GM19023 (cell line): ENCODE data around the gene CDCP2.
"Not testable (repeated sequence)": the region's sequence is repeated elsewhere in the genome, so short reads cannot be mapped to it uniquely, and the experiment has no call there.

Experiments
- ATAC-seq: cut with Tn5 transposase; IDR thresholded peaks from one replicate; pipeline ENCODE4 v1.9.1; 2021; ENCODE audit warnings: mild to moderate bottlenecking, moderate library complexity; ENCODE audit not compliant: unreplicated experiment

CDCP2 gene

GRCh38 chr1:54118704-54119103 is 34.1 kb downstream of the CDCP2 start:
- ATAC-seq = no peak

- no peak for ATAC-seq
Measured at GRCh38 chr1:54117815-54118563, 34.8 kb downstream of the CDCP2 start.

GRCh38 chr1:54115520-54115919 is 37.3 kb downstream of the CDCP2 start:
- no peak for ATAC-seq

- ATAC-seq = no peak
Measured at GRCh38 chr1:54114955-54115354, 37.8 kb downstream of the CDCP2 start.

GRCh38 chr1:54114001-54114400 is 38.8 kb downstream of the CDCP2 start:
- no peak for ATAC-seq

GRCh38 chr1:54112705-54113368 is 40.0 kb downstream of the CDCP2 start:
- ATAC-seq = no peak

- ATAC-seq = no peak
Measured at GRCh38 chr1:54112027-54112426, 40.8 kb downstream of the CDCP2 start.

- ATAC-seq = no peak
Measured at GRCh38 chr1:54111624-54112023, 41.2 kb downstream of the CDCP2 start.

- no peak for ATAC-seq
Measured at GRCh38 chr1:54110996-54111395, 41.8 kb downstream of the CDCP2 start.

- ATAC-seq = no peak
Measured at GRCh38 chr1:54109129-54110090, 43.4 kb downstream of the CDCP2 start.

GRCh38 chr1:54108156-54108555 is 44.6 kb downstream of the CDCP2 start:
- ATAC-seq = no peak

GRCh38 chr1:54107131-54107530 is 45.7 kb downstream of the CDCP2 start:
- no peak for ATAC-seq

- ATAC-seq = no peak
Measured at GRCh38 chr1:54105736-54106269, 47.0 kb downstream of the CDCP2 start.

- no peak for ATAC-seq
Measured at GRCh38 chr1:54105080-54105479, 47.7 kb downstream of the CDCP2 start.

GRCh38 chr1:54104613-54105012 is 48.2 kb downstream of the CDCP2 start:
- ATAC-seq = not testable (repeated sequence)

- no peak for ATAC-seq
Measured at GRCh38 chr1:54103414-54103813, 49.4 kb downstream of the CDCP2 start.

GRCh38 chr1:54100500-54100899 is 52.3 kb downstream of the CDCP2 start:
- no peak for ATAC-seq

GRCh38 chr1:54099061-54099610 is 53.7 kb downstream of the CDCP2 start:
- ATAC-seq = no peak

GRCh38 chr1:54096877-54097240 is 55.9 kb downstream of the CDCP2 start:
- no peak for ATAC-seq

- ATAC-seq = no peak
Measured at GRCh38 chr1:54096227-54096876, 56.4 kb downstream of the CDCP2 start.
